ENCODE data around the gene MBD5.

Gene MBD5

DNA sequence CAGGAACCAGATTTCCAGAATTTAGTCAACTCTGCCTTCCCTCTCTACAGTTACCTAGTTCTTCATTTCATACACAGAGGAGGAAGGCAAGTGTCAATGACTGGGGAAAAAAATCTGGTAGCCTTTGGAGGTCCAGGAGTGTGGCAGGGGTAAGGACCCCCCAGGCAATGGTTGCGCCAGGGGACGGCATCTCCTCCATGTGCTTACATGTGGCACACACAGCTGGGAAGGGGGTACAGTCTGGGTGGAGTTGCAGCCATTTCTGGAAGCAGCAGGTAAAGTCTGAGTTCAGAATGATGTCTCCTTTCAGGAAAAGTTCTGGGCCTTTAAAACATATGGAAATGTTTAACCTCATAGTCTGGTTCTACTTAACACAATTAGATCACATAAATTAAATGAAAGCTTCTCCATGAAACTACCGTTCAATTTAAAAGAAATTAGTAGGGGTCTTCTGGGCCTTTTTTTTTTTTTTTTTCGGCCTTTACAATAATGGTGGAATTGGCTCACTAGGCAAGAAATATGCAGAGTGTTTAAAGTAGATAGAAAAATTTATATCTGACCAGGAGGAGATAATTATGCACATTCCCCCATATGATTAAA lies 470.0 kb downstream of the MBD5 start:
- no peak overlapping the region for H3K27ac ChIP-seq
- POLR2A ChIA-PET (ENCODE audit: low non-redundant PET) = no interaction called here
- DNase-seq (ENCODE audit: low spot score) = no peak
- CTCF ChIA-PET = interaction anchor here (0.6 kb wide), 1 partner anchor 501 kb away, joined by 3 read pairs; no protein-coding TSS in a partner anchor
- TF ChIP-seq, protein P1, sequence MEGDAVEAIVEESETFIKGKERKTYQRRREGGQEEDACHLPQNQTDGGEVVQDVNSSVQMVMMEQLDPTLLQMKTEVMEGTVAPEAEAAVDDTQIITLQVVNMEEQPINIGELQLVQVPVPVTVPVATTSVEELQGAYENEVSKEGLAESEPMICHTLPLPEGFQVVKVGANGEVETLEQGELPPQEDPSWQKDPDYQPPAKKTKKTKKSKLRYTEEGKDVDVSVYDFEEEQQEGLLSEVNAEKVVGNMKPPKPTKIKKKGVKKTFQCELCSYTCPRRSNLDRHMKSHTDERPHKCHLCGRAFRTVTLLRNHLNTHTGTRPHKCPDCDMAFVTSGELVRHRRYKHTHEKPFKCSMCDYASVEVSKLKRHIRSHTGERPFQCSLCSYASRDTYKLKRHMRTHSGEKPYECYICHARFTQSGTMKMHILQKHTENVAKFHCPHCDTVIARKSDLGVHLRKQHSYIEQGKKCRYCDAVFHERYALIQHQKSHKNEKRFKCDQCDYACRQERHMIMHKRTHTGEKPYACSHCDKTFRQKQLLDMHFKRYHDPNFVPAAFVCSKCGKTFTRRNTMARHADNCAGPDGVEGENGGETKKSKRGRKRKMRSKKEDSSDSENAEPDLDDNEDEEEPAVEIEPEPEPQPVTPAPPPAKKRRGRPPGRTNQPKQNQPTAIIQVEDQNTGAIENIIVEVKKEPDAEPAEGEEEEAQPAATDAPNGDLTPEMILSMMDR (conservative IDR thresholded peaks at IDR 0.05; ENCODE audit: low read depth) = no peak

DNA sequence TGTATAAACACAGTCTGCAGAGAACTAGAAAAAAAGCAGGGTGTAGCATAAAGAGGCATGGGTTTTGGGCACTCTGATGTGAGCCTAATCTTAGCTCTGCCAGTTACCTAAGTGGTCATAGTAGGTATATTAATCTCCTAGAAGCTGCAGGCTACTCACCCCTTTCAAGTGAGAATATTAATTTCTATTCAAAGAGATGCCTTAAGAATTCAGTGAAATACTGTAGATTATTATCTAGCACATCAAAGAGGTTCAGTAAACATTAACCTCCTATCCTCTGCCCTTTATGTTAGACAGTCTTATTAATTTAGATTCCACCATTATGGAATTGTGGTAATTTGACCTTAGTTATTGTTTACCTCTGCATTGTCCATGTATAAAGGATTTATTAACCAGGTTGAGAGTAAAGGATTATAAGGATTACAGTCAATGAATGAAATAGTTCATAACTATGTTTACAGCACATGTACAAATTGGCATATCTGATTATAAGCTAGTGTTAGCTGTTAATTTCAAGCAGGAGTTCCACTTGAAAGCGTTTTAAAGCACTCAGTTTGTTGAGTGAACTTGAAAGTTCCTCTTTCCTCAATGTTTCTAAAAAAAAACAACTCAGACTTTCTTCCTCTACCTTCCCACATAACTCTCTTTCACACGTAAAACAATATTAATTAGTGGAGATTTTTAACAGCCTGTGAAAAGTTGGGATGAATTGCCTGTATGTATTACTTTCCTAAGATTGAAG lies 473.1 kb downstream of the MBD5 start:
- POLR2A ChIA-PET (ENCODE audit: low non-redundant PET) = no interaction called here
- CTCF ChIA-PET = no interaction called here
- TF ChIP-seq, protein P1 (conservative IDR thresholded peaks at IDR 0.05; ENCODE audit: low read depth) = no peak
- no peak for DNase-seq (ENCODE audit: low spot score)
- no peak overlapping the region for H3K27ac ChIP-seq

DNA sequence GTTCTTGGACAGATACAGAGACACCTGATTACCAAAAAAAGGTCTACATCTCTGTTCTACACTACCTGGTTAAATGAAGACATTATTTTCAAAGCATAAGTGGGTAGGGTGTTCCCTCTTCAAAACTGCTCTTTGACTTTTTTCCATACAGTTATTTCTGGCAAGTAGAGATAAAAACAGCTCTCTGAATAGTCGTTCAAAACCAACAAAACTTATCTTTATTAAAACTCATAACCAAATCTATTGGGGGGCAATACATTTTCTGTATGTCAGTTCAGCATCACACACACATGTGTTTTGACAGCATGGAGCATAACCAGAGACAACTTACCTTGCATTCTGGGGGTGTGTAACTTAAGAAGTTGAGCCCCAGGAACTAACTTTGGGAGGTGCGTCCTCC lies 474.7 kb downstream of the MBD5 start:
- CTCF ChIA-PET = interaction anchor here (0.6 kb wide), 1 partner anchor 548 kb away, joined by 4 read pairs; no protein-coding TSS in a partner anchor

DNA sequence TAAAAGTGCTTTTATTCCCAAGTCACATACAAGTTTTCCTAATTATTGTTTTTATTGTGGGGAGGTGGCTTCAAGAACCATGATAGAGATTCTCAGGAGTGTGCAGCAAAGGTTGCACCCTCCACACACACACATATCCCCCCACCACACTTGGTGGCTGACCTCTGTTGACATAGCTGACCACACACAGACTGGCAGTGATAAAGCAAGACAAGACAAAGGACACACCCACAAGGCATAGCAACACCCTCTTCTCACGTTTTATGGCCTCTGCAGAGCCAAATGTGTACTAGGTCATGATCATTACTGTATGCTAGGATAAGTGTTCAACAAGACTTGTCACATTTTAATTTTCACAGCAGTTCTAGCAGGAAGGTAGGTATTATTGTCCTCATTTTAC lies 480.7 kb downstream of the MBD5 start:
- ChIA-PET CTCF (no interaction called here), POLR2A (ENCODE audit: low non-redundant PET) (no interaction called here)
- DNase-seq (ENCODE audit: low spot score) = no peak

More for the DNA sequence above, 474.7 kb downstream of the MBD5 start:
- DNase-seq (ENCODE audit: low spot score) = no peak
- TF ChIP-seq, protein P1 (conservative IDR thresholded peaks at IDR 0.05; ENCODE audit: low read depth) = no peak
- POLR2A ChIA-PET (ENCODE audit: low non-redundant PET) = no interaction called here
- H3K27ac ChIP-seq = no peak overlapping the region

DNA sequence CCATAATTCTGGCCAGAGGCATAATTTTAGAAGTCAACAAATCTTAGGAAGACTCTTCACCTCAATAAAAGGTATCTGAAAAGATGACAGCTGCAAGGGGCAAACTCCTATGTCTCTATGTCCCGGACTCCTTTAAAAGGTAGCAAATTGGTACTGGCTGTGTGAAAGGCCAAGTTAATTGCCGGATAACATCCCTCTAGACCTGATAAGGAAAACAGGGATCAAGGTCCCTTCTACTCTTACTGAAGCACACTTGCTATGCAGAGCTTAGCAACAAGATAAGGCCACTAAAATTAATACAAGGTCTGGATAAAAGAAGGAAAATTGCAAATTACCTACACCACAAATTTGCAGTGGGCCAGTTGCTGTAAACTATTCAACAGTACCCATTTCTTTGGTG lies 482.6 kb downstream of the MBD5 start:
- POLR2A ChIA-PET (ENCODE audit: low non-redundant PET) = no interaction called here
- TF ChIP-seq, protein P1 (conservative IDR thresholded peaks at IDR 0.05; ENCODE audit: low read depth) = no peak
- DNase-seq (ENCODE audit: low spot score) = no peak
- CTCF ChIA-PET = no interaction called here
- no peak overlapping the region for H3K27ac ChIP-seq

More for the DNA sequence above, 480.7 kb downstream of the MBD5 start:
- TF ChIP-seq, protein P1 (conservative IDR thresholded peaks at IDR 0.05; ENCODE audit: low read depth) = no peak
- H3K27ac ChIP-seq = no peak overlapping the region

DNA sequence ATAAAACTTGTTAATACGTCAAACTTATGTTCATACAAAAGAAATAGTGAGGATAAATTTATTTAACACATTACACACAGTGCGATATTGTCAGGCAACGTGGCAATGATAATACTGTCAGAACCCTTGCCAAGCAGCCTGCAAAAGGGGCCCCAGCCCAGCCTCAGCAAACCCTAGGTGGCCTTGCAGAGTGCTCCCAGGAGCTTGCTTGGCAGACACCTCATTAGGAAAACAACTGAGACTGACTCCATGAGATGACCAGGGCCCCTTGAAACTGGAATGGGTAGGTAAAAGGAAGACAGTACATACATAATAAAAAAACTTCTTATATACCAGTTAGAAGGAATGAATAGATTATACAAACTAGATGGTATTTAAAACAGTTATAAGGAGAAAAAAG lies 487.1 kb downstream of the MBD5 start:
- POLR2A ChIA-PET (ENCODE audit: low non-redundant PET) = no interaction called here
- TF ChIP-seq, protein P1 (conservative IDR thresholded peaks at IDR 0.05; ENCODE audit: low read depth) = no peak
- CTCF ChIA-PET = interaction anchor here (0.7 kb wide), 2 partner anchors 28 to 518 kb away, joined by 3 read pairs; no protein-coding TSS in a partner anchor
- no peak overlapping the region for H3K27ac ChIP-seq
- no peak for DNase-seq (ENCODE audit: low spot score)
